Measurements from ENCODE around the gene STRA6.

- TF ChIP-seq CTCF (IDR thresholded peaks at IDR 0.05 in 8 of 11, conservative IDR thresholded peaks at IDR 0.05 in 3 of 11) (no peak), POLR2A (IDR thresholded peaks at IDR 0.05) (no peak), POLR2AphosphoS5 (IDR thresholded peaks at IDR 0.05) (no peak)
Observed at GRCh38 chr15:74209997-74210671, 7.5 kb upstream of the STRA6 start.

Data from spleen (tissue), 7 donors.